ENCODE measurements around the gene COPS8.

COPS8 gene

DNA sequence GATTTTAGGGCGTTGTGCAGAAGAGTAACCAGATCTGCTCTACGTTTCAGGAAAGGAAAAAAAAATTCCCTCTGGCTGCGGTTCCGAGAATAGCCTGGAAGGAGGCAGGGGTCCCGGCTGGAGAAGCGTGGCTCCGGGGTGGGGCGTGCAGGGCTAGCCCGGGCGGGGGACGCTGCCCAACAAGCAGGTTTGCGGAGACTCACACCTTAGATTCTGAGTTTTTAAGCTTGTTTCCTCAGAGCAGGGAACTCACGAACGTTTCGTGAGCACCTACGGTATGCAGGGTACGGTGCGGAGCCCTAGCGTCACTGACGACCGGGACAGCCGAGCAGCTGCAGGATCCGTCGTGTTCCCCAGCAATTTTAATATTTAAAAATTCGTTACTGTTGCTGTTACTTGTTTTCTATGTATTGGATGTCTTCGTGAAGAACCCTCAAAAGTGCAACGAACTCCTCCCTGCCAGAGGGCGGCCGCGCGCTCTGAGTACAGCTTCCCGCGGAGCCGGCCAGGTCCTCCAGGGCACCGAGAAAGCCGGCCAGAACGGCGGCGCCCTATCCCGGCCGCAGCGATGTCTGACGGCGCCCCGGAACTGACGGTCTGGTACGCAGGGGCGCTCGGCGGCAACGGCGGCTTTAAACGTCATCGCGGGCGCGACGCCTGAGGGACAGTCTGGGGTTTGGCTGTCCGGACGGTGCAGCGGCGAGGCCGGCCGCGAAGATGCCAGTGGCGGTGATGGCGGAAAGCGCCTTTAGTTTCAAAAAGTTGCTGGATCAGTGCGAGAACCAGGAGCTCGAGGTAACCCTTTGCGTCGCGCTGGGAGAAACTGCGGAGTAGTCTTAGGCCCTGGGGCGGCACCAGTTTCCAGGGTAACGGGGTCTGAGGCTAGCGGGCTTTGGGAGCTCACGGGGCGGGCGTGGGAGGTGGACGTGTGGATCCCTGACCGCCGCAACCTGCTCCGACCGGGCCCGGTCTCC lies at the start of gene COPS8:
Gene COPS8, plus strand, starts transcription at position 642 of the 974 bp plus-strand sequence. Its CDS starts 76 bp downstream, at position 718.
- H3K4me3 ChIP-seq (ENCODE audit: low read length), result peak within 1 kb of the TSS; percentile 94
- TF ChIP-seq, protein P1, sequence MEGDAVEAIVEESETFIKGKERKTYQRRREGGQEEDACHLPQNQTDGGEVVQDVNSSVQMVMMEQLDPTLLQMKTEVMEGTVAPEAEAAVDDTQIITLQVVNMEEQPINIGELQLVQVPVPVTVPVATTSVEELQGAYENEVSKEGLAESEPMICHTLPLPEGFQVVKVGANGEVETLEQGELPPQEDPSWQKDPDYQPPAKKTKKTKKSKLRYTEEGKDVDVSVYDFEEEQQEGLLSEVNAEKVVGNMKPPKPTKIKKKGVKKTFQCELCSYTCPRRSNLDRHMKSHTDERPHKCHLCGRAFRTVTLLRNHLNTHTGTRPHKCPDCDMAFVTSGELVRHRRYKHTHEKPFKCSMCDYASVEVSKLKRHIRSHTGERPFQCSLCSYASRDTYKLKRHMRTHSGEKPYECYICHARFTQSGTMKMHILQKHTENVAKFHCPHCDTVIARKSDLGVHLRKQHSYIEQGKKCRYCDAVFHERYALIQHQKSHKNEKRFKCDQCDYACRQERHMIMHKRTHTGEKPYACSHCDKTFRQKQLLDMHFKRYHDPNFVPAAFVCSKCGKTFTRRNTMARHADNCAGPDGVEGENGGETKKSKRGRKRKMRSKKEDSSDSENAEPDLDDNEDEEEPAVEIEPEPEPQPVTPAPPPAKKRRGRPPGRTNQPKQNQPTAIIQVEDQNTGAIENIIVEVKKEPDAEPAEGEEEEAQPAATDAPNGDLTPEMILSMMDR (conservative IDR thresholded peaks at IDR 0.05; ENCODE audit: low read length), result peak; percentile 31; the same call in 1 of the 2 replicates
- peak; percentile 91 for DNase-seq (ENCODE audit: low read depth)

GRCh38 chr2:237039301-237040031 lies 46.2 kb upstream of the COPS8 start:
- DNase-seq (ENCODE audit: low read depth), result no peak
- TF ChIP-seq, protein P1 (conservative IDR thresholded peaks at IDR 0.05; ENCODE audit: low read length), result no peak
- H3K4me3 ChIP-seq (ENCODE audit: low read length), result no peak overlapping the region

DNA sequence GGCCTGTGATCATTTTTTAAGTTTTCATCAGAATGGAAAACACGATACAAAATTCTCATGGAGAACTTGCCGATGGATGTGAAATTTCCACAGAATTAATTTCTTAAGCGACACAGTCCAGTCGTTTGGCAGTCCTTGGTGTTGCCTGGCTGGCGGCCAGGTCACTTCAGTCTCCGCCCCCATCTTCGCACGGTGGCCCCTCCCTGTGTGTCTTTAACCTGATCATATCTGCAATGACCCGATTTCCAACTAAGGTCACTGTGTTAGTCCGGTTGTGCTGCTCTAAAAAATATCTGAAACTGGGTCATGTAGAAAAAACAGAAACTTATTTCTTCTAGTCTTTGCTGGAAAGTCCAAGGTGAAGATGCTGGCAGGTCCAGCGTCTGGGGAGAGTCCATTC lies 44.5 kb upstream of the COPS8 start:
- no peak overlapping the region for H3K4me3 ChIP-seq (ENCODE audit: low read length)
- DNase-seq (ENCODE audit: low read depth), result no peak
- TF ChIP-seq, protein P1 (conservative IDR thresholded peaks at IDR 0.05; ENCODE audit: low read length), result no peak

- TF ChIP-seq, protein P1 (conservative IDR thresholded peaks at IDR 0.05; ENCODE audit: low read length), result no peak
Measured at GRCh38 chr2:237042101-237042500, 43.6 kb upstream of the COPS8 start.

DNA sequence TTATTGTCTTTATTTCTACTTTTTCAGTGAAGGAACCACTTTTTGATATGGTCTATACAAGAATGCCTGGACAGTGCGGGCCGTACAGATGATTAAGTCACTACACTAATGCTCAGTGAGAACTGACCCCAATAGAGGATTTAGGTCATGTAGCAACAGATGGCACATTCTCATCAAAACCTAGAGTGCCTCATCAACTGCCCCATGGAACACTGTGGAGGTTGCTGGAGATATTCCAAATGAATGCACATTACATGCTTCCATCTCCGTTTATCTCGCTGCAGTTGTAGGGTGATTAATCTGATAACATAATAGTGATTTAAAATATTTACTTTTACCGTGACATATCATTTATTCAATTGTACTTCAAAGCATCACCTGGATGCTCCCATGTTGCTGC lies 41.8 kb upstream of the COPS8 start:
- TF ChIP-seq, protein P1 (conservative IDR thresholded peaks at IDR 0.05; ENCODE audit: low read length), result no peak
- DNase-seq (ENCODE audit: low read depth), result no peak
- no peak overlapping the region for H3K4me3 ChIP-seq (ENCODE audit: low read length)

More at GRCh38 chr2:237042101-237042500, 43.6 kb upstream of the COPS8 start:
- DNase-seq (ENCODE audit: low read depth), result no peak
- no peak overlapping the region for H3K4me3 ChIP-seq (ENCODE audit: low read length)

DNA sequence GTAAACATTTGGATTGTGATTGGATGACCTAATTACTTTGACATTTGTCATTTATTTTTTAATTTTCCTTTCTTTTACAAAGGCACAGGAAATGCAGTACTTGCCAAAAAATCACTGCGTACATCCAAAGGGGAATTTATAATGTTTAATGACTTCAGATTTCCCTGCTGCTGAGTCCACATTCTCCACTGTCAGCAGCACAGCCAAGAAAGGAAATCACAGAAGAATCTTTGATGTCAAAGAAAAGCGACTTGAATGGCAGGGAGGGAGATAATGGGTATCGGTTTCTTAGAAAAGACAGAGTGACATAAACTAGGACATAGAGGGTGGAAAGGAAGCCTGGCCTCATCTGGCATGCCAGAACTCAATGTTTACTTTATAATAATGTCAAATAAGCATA lies 41.4 kb upstream of the COPS8 start:
- no peak for DNase-seq (ENCODE audit: low read depth)
- no peak overlapping the region for H3K4me3 ChIP-seq (ENCODE audit: low read length)
- TF ChIP-seq, protein P1 (conservative IDR thresholded peaks at IDR 0.05; ENCODE audit: low read length), result no peak
